Nephron (organoid): ENCODE measurements around the gene ANKRD1.

Experiments
- H3K27ac Mint-ChIP-seq, 3 experiments: 2 replicates each; pipeline ENCODE4 v1.8.0; 2020; ENCODE audit warnings: mixed read lengths in 3 of 3, mild to moderate bottlenecking in 2 of 3, moderate library complexity in 1 of 3
- H3K27me3 Mint-ChIP-seq: 2 replicates; pipeline ENCODE4 v1.8.0; 2021; ENCODE audit warnings: low read depth, mild to moderate bottlenecking, moderate library complexity, mixed read lengths
- H3K36me3 Mint-ChIP-seq: 2 replicates; pipeline ENCODE4 v1.8.0; 2020; ENCODE audit warnings: low read depth, mixed read lengths
- H3K4me1 Mint-ChIP-seq: 2 replicates; pipeline ENCODE4 v1.8.0; 2020; ENCODE audit warnings: mixed read lengths
- H3K4me3 Mint-ChIP-seq, 3 experiments: 2 replicates each; pipeline ENCODE4 v1.8.0; 2020; ENCODE audit warnings: mild to moderate bottlenecking in 3 of 3, mixed read lengths in 3 of 3, moderate library complexity in 2 of 3
- H3K9me3 Mint-ChIP-seq: 2 replicates; pipeline ENCODE4 v1.8.0; 2020; ENCODE audit warnings: mixed read lengths
- TF ChIP-seq, protein P1 (sequence below), 3 experiments: fragments of 200-600 bp; sonication (generic); IDR thresholded peaks; one replicate each; pipeline ENCODE4 v1.5.0; 2021; ENCODE audit warnings: antibody characterized with exemption in 3 of 3; ENCODE audit not compliant: unreplicated experiment in 3 of 3

The ANKRD1 gene

GRCh38 chr10:90866050-90866598 lies 54.8 kb downstream of the ANKRD1 start:
- no peaks in the 10 kb centered on the region for H3K4me1 Mint-ChIP-seq
- H3K27ac Mint-ChIP-seq: no peak overlapping the region
- H3K36me3 Mint-ChIP-seq: no peaks in the 10 kb centered on the region
- peaks cover 15% of the 10 kb centered on the region for H3K9me3 Mint-ChIP-seq
- H3K4me3 Mint-ChIP-seq: no peak overlapping the region
- H3K27me3 Mint-ChIP-seq: peaks cover 37% of the 10 kb centered on the region
- TF ChIP-seq, protein P1, sequence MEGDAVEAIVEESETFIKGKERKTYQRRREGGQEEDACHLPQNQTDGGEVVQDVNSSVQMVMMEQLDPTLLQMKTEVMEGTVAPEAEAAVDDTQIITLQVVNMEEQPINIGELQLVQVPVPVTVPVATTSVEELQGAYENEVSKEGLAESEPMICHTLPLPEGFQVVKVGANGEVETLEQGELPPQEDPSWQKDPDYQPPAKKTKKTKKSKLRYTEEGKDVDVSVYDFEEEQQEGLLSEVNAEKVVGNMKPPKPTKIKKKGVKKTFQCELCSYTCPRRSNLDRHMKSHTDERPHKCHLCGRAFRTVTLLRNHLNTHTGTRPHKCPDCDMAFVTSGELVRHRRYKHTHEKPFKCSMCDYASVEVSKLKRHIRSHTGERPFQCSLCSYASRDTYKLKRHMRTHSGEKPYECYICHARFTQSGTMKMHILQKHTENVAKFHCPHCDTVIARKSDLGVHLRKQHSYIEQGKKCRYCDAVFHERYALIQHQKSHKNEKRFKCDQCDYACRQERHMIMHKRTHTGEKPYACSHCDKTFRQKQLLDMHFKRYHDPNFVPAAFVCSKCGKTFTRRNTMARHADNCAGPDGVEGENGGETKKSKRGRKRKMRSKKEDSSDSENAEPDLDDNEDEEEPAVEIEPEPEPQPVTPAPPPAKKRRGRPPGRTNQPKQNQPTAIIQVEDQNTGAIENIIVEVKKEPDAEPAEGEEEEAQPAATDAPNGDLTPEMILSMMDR (IDR thresholded peaks at IDR 0.05; ENCODE audit: unreplicated experiment in 3 of 3): no peak

- TF ChIP-seq, protein P1 (IDR thresholded peaks at IDR 0.05; ENCODE audit: unreplicated experiment in 3 of 3): peak in 1 of 3 experiments; percentile 46
- H3K27ac Mint-ChIP-seq: no peak overlapping the region
- no peak overlapping the region for H3K4me3 Mint-ChIP-seq
- peaks cover 44% of the 10 kb centered on the region for H3K27me3 Mint-ChIP-seq
- no peaks in the 10 kb centered on the region for H3K4me1 Mint-ChIP-seq
- H3K9me3 Mint-ChIP-seq: peaks cover 12% of the 10 kb centered on the region
- H3K36me3 Mint-ChIP-seq: no peaks in the 10 kb centered on the region
Measured at GRCh38 chr10:90865401-90865800, 55.5 kb downstream of the ANKRD1 start.

DNA sequence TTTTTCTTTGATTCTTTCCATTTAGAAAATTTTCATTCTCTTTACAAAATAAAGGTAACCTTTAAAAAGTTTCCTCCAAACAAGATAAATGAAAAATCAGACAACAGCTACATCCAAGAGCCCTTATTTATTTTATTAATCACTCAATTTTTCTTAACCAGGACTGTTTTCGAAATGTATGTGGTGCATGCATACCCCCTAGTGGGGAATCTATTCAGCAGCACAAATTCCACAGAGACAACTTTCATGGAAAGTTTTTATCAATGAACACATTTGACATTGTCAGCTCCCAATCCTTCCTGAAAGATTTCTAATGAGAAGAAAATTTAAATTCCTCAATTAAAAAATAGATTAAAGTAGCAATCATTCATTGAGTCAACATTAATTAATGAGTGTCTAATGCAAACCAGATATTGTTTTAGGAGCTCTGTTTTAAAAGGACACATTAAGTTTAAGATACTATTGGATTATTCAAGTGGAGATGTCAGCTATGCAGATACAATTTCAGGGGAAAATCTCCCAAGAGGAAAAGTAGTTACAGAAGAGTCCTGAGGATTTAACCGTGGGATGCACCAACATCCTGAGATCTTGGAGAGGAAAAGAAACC lies 57.9 kb downstream of the ANKRD1 start:
- TF ChIP-seq, protein P1 (IDR thresholded peaks at IDR 0.05; ENCODE audit: unreplicated experiment in 3 of 3): peak; percentile 66 to 79 (median 76)
- Mint-ChIP-seq H3K9me3 (no peaks in the 10 kb centered on the region), H3K27me3 (peaks cover 61% of the 10 kb centered on the region), H3K36me3 (no peaks in the 10 kb centered on the region), H3K27ac (no peak overlapping the region), H3K4me3 (no peak overlapping the region), H3K4me1 (peaks cover 5% of the 10 kb centered on the region)
